PC-9 (cell line): ENCODE results near the gene PABPN1L. TPM values are rescaled to one million over a fixed set of nuclear protein-coding genes. Genes with fewer than 3 reads are reported as not detected.

Experiments used
- BruUV-seq: library from RNA; stranded (reverse); fragments of 400-500 nt; replicated peaks from 2 replicates; lab custom pipeline; 2021; lab: Mats Ljungman, UMichigan
- CTCF ChIA-PET: fragments of 300-600 bp; sonication (Branson Sonifier 250); formaldehyde crosslinking; loops from one replicate; lab custom pipeline; 2022; ENCODE audit warnings: antibody characterized with exemption; lab: Charles Lee
- POLR2A ChIA-PET: fragments of 300-600 bp; sonication (Branson Sonifier 250); formaldehyde crosslinking; loops from one replicate; lab custom pipeline; 2022; ENCODE audit warnings: antibody characterized with exemption; ENCODE audit not compliant: unreplicated experiment; lab: Charles Lee
- DNase-seq, 2 experiments: peaks; one replicate each; pipeline versions ENCODE4 v3.0.0 to v3.0.0-alpha.2; 2015 to 2022; ENCODE audit warnings: mixed read lengths in 1 of 2
- H2AFZ ChIP-seq: fragments of 200-600 bp; sonication (generic); 2 replicates; pipeline ENCODE4 v1.8.1; 2017; ENCODE audit warnings: antibody characterized with exemption
- H3F3A ChIP-seq: fragments of 200-600 bp; sonication (generic); 2 replicates; pipeline ENCODE4 v1.8.1; 2017; ENCODE audit warnings: antibody characterized with exemption, mild to moderate bottlenecking, low read depth; ENCODE audit not compliant: insufficient read depth
- H3K27ac ChIP-seq: fragments of 200-600 bp; sonication (generic); 2 replicates; pipeline ENCODE4 v1.6.1; 2016; ENCODE audit warnings: mixed run types
- H3K27me3 ChIP-seq: fragments of 200-600 bp; sonication (generic); 2 replicates; pipeline ENCODE4 v1.6.1; 2016; ENCODE audit warnings: low read depth, mixed run types; ENCODE audit not compliant: insufficient read depth
- H3K36me3 ChIP-seq: fragments of 200-600 bp; sonication (generic); 2 replicates; pipeline ENCODE4 v1.6.1; 2016; ENCODE audit warnings: low read depth, mixed run types
- H3K4me1 ChIP-seq: fragments of 200-600 bp; sonication (generic); replicated peaks from 2 replicates; pipeline ENCODE4 v1.6.1; 2016; ENCODE audit warnings: mixed run types; ENCODE audit not compliant: insufficient read depth
- H3K4me2 ChIP-seq: fragments of 200-600 bp; sonication (generic); 2 replicates; pipeline ENCODE4 v1.6.1; 2017; ENCODE audit warnings: mixed run types
- H3K4me3 ChIP-seq: fragments of 200-600 bp; sonication (generic); 2 replicates; pipeline ENCODE4 v1.6.1; 2016; ENCODE audit warnings: mixed run types
- H3K79me2 ChIP-seq: fragments of 200-600 bp; sonication (generic); 2 replicates; pipeline ENCODE4 v1.6.1; 2017; ENCODE audit warnings: low read depth, mixed run types
- H3K9me2 ChIP-seq: fragments of 200-600 bp; sonication (generic); 2 replicates; pipeline ENCODE4 v1.8.1; 2017; ENCODE audit warnings: mild to moderate bottlenecking; ENCODE audit not compliant: insufficient read depth
- H3K9me3 ChIP-seq: fragments of 200-600 bp; sonication (generic); 2 replicates; pipeline ENCODE4 v1.8.1; 2016; ENCODE audit warnings: low read depth; ENCODE audit not compliant: insufficient read depth
- H4K20me1 ChIP-seq: fragments of 200-600 bp; sonication (generic); 2 replicates; pipeline ENCODE4 v1.8.1; 2017; ENCODE audit not compliant: insufficient read depth
- EZH2 ChIP-seq: fragments of 200-600 bp; sonication (generic); IDR thresholded peaks from 2 replicates; pipeline ENCODE4 v1.8.0; 2017; ENCODE audit warnings: antibody characterized with exemption, low read depth
- intact Hi-C: fragments of 100-400 bp; cut with micrococcal nuclease; formaldehyde crosslinking; loops from one replicate; pipeline ENCODE4 v1.10.0; 2022; ENCODE audit not compliant: unreplicated experiment
- total RNA-seq: library from RNA; stranded (reverse); gene quantifications from 2 replicates; pipeline ENCODE4 v1.2.3, GENCODE V29; 2021
- TF ChIP-seq, protein P1 (sequence below): fragments of 200-600 bp; sonication (generic); conservative IDR thresholded peaks from 2 replicates; pipeline ENCODE4 v1.6.1; 2017; ENCODE audit warnings: mixed run types, antibody characterized with exemption, mild to moderate bottlenecking, moderate library complexity

Gene PABPN1L
- total RNA-seq, 1 experiment from 2014 or later = not detected

DNA sequence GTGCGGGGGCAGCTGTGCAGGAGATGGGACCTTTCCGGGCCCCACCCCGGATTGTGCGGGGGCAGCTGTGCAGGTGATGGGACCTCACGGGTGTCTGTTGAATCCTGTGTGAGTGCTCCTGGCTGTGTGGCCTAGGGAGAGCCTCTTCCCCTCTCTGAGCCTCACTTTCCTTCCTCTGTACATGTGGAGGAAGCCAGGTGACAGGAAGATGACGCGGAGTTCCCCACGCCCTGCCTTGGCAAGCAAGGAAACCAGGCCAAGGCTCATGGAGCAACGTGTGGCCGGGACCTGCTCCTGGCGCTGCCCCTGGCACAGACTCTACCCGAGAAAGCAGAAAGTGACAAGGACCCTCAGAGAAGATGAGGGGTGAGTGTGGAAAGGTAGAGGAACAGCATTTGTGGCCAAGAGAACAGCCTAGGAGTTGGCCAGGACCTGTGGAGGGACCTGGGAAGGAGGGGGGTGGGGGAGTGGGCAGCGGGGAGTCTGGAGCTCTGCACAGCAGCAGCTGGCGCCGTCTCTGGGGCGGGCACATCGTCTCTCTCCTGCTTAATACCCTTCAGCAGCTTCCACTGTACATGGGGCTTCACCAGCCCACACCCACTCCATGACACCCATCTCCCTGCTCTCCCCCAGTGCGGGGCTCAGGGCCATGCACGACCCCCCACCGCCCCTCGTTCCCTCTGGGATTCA is 38.4 kb upstream of the PABPN1L start:
- BruUV-seq = no TSS peak
- H3K9me3 ChIP-seq = no peaks in the 10 kb centered on the region
- peaks cover 9% of the 10 kb centered on the region for H3K27me3 ChIP-seq
- H4K20me1 ChIP-seq = no peaks in the 10 kb centered on the region
- intact Hi-C loops = no loop called here
- no peaks in the 10 kb centered on the region for H3F3A ChIP-seq
- no peak for DNase-seq
- no peaks in the 10 kb centered on the region for H3K36me3 ChIP-seq
- no peaks in the 10 kb centered on the region for H3K79me2 ChIP-seq
- H2AFZ ChIP-seq = no peak overlapping the region
- POLR2A ChIA-PET = no interaction called here
- H3K9me2 ChIP-seq = no peaks in the 10 kb centered on the region
- CTCF ChIA-PET = no interaction called here
- no peak overlapping the region for H3K4me2 ChIP-seq
- no peak overlapping the region for H3K27ac ChIP-seq
- H3K4me3 ChIP-seq = no peak overlapping the region
- 0 out of 2 replicates have a peak, but pooled peaks cover 5% of the 10 kb centered on the region for H3K4me1 ChIP-seq
- TF ChIP-seq EZH2 = no peak
- TF ChIP-seq, protein P1, sequence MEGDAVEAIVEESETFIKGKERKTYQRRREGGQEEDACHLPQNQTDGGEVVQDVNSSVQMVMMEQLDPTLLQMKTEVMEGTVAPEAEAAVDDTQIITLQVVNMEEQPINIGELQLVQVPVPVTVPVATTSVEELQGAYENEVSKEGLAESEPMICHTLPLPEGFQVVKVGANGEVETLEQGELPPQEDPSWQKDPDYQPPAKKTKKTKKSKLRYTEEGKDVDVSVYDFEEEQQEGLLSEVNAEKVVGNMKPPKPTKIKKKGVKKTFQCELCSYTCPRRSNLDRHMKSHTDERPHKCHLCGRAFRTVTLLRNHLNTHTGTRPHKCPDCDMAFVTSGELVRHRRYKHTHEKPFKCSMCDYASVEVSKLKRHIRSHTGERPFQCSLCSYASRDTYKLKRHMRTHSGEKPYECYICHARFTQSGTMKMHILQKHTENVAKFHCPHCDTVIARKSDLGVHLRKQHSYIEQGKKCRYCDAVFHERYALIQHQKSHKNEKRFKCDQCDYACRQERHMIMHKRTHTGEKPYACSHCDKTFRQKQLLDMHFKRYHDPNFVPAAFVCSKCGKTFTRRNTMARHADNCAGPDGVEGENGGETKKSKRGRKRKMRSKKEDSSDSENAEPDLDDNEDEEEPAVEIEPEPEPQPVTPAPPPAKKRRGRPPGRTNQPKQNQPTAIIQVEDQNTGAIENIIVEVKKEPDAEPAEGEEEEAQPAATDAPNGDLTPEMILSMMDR = no peak

DNA sequence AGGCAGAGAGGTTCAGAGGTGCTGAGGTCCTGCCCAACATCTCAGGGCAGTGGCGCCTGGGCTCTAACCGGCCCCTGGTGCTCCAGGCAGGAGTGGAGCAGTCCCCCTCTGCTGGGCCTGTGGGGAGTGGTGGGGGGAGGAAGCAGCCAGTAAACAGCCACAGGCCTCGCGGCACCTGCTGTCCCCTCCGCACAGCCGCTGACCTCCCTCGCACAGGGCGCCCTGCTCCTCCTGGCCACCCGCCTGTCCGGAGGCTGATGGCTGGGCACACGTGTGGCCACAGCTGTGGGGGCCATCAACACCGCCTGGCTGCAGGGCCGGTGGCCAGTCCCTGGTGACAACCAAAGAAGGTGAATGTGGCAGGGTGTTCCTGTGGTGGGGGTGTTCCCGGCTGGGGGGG is 36.8 kb upstream of the PABPN1L start:
- no peak overlapping the region for H3K4me3 ChIP-seq
- intact Hi-C loops = no loop called here
- no peak for TF ChIP-seq EZH2
- TF ChIP-seq, protein P1 = no peak
- BruUV-seq = no TSS peak
- DNase-seq = no peak
- ChIA-PET POLR2A (no interaction called here), CTCF (no interaction called here)
- 0 out of 2 replicates have a peak, but pooled peaks cover 5% of the 10 kb centered on the region for H3K4me1 ChIP-seq
- H3K27ac ChIP-seq = no peak overlapping the region
- no peak overlapping the region for H3K4me2 ChIP-seq
- H3K27me3 ChIP-seq = peaks cover 24% of the 10 kb centered on the region
- H4K20me1 ChIP-seq = no peaks in the 10 kb centered on the region
- no peaks in the 10 kb centered on the region for H3K9me3 ChIP-seq
- no peaks in the 10 kb centered on the region for H3K79me2 ChIP-seq
- H3K9me2 ChIP-seq = no peaks in the 10 kb centered on the region
- H3K36me3 ChIP-seq = no peaks in the 10 kb centered on the region
- no peaks in the 10 kb centered on the region for H3F3A ChIP-seq
- no peak overlapping the region for H2AFZ ChIP-seq

DNA sequence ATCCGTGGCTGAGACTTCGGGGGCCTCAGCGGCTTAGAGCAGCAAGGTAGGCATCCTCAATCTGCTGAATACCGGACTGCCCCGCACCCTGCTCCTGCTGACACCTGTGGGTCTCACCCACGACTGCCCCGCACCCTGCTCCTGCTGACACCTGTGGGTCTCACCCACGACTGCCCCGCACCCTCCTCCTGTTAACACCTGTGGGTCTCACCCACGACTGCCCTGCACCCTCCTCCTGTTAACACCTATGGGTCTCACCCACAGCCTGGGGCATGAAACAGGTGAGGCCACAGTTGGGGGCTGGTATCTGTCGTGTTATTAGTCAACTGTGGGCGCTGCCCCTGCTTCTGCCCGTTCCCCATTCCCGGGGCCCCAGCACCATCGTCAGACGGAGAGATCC is 36.3 kb upstream of the PABPN1L start:
- peaks cover 28% of the 10 kb centered on the region for H3K27me3 ChIP-seq
- ChIA-PET CTCF (no interaction called here), POLR2A (no interaction called here)

More for the DNA sequence above, 36.3 kb upstream of the PABPN1L start:
- H3F3A ChIP-seq = no peaks in the 10 kb centered on the region
- DNase-seq = no peak
- no peaks in the 10 kb centered on the region for H3K79me2 ChIP-seq
- H4K20me1 ChIP-seq = no peaks in the 10 kb centered on the region
- H3K9me2 ChIP-seq = no peaks in the 10 kb centered on the region
- no peak overlapping the region for H3K4me2 ChIP-seq
- TF ChIP-seq, protein P1 = no peak
- no peak for TF ChIP-seq EZH2
- H3K4me1 ChIP-seq = 0 out of 2 replicates have a peak, but pooled peaks cover 1% of the 10 kb centered on the region
- no peak overlapping the region for H3K4me3 ChIP-seq
- H3K9me3 ChIP-seq = no peaks in the 10 kb centered on the region
- no peaks in the 10 kb centered on the region for H3K36me3 ChIP-seq
- no peak overlapping the region for H3K27ac ChIP-seq
- intact Hi-C loops = no loop called here
- H2AFZ ChIP-seq = no peak overlapping the region
- no TSS peak for BruUV-seq
